Vagina (tissue), 2 donors: ENCODE measurements around the gene C16orf74. TPM values are rescaled to one million over a fixed set of nuclear protein-coding genes. Genes with fewer than 3 reads are reported as not detected.

ENCODE experiments used
- DNase-seq, 2 donors: peaks; one replicate each; pipeline ENCODE4 v3.0.0-alpha.2; 2017; ENCODE audit errors: extremely low spot score in 2 of 2
- H3K27ac ChIP-seq: fragments of 200-600 bp; sonication (generic); one replicate; pipeline ENCODE4 v1.5.1; 2019
- H3K27me3 ChIP-seq: fragments of 200-600 bp; sonication (generic); one replicate; pipeline ENCODE4 v1.5.1; 2019
- H3K36me3 ChIP-seq, 2 donors: fragments of 200-600 bp; sonication (generic); one replicate each; pipeline ENCODE4 v1.5.1; 2017 to 2019
- H3K4me1 ChIP-seq: fragments of 200-600 bp; sonication (generic); one replicate; pipeline ENCODE4 v1.5.1; 2019
- H3K4me3 ChIP-seq, 2 donors: fragments of 200-600 bp; sonication (generic); 1 replicate in 1 of 2; 2 replicates in 1 of 2; pipeline ENCODE4 v1.5.1; 2016 to 2019
- H3K9me3 ChIP-seq: fragments of 200-600 bp; sonication (generic); one replicate; pipeline ENCODE4 v1.5.1; 2019
- CTCF ChIP-seq, 3 experiments: fragments of 450-650 bp in 2 of 3; fragments of 200-600 bp in 1 of 3; sonication (generic) in 1 of 3; IDR thresholded peaks; one replicate each; pipeline ENCODE4 v1.5.1; 2017 to 2019; ENCODE audit warnings: antibody characterized with exemption in 3 of 3, mild to moderate bottlenecking in 2 of 3, moderate library complexity in 2 of 3
- POLR2A ChIP-seq, 2 donors: fragments of 450-650 bp; IDR thresholded peaks; one replicate each; pipeline ENCODE4 v1.6.1; 2017; ENCODE audit warnings: antibody characterized with exemption in 2 of 2, mild to moderate bottlenecking in 2 of 2, moderate library complexity in 2 of 2
- POLR2AphosphoS5 ChIP-seq, 2 donors: sonication (generic); formaldehyde crosslinking; IDR thresholded peaks; one replicate each; pipeline ENCODE4 v1.9.0; 2017; ENCODE audit warnings: antibody characterized with exemption in 2 of 2, mild to moderate bottlenecking in 2 of 2, low read depth in 1 of 2; ENCODE audit not compliant: insufficient read depth in 1 of 2
- intact Hi-C: fragments of 100-400 bp; cut with DNase I; formaldehyde crosslinking; loops from one replicate; pipeline ENCODE4 v1.15.1; 2023
- total RNA-seq: library from RNA; depleted of rRNA; stranded (reverse); fragments of >200 nt; gene quantifications from one replicate; pipeline ENCODE4 v1.2.3, GENCODE V29; 2016

Gene C16orf74
- total RNA-seq, 1 donor from 2014 or later, result 18.2 TPM

DNA sequence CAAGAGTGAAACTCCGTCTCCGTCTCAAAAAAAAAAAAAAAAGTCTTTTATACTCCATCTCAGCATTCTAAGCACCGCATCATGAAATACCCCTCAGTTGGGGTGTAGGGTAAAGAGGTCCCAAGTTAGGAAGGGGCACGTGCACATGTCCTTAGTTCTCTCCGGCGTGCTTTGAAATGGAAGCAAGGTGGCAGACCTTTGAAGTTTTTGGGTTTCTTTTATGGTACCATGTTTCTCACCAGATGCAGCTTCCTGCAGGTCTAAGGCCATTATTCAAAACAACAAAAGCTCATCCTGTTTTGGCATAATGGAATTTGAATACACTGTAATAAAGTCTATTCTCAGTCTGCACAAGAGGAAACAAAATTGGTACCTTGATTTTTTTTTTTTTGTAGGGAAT is 38.9 kb upstream of the C16orf74 start:
- intact Hi-C loops, result no loop called here
- Histone ChIP-seq H3K36me3 (peaks cover 0 to 27% of the 10 kb centered on the region in 2 donors), H3K27me3 (no peaks in the 10 kb centered on the region), H3K4me1 (no peaks in the 10 kb centered on the region), H3K4me3 (no peak overlapping the region), H3K9me3 (no peaks in the 10 kb centered on the region), H3K27ac (no peak overlapping the region)
- TF ChIP-seq CTCF (IDR thresholded peaks at IDR 0.05) (no peak), POLR2A (IDR thresholded peaks at IDR 0.05) (no peak), POLR2AphosphoS5 (IDR thresholded peaks at IDR 0.05; ENCODE audit: insufficient read depth in 1 of 2, low read depth in 1 of 2) (no peak)
- no peak for DNase-seq

DNA sequence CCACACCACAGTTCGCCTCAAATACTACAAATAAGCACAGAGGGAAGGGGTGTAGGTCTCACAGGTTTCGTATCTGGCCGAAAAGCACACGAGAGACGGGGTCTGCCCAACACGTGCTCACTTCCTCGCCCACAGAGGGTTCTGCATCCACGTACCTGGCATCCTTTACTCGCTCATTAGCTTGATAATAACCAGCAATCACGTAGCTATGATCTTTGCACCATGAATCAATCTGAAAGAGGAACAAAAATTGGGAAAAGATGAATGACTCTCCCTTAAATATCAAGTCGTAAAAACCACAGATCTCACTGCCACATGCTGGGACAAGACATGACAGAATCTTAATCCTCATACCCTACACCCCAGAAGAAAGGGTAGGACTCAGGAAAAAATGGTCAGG is 37.9 kb upstream of the C16orf74 start:
- Histone ChIP-seq H3K4me3 (no peak overlapping the region), H3K9me3 (no peaks in the 10 kb centered on the region), H3K27me3 (no peaks in the 10 kb centered on the region), H3K27ac (no peak overlapping the region), H3K36me3 (peaks cover 0 to 31% of the 10 kb centered on the region in 2 donors), H3K4me1 (no peaks in the 10 kb centered on the region)
- intact Hi-C loops, result no loop called here
- no peak for DNase-seq
- TF ChIP-seq CTCF (IDR thresholded peaks at IDR 0.05) (no peak), POLR2AphosphoS5 (IDR thresholded peaks at IDR 0.05; ENCODE audit: insufficient read depth in 1 of 2, low read depth in 1 of 2) (no peak), POLR2A (IDR thresholded peaks at IDR 0.05) (no peak)

- no peak overlapping the region for H3K27ac ChIP-seq
- H3K9me3 ChIP-seq, result no peaks in the 10 kb centered on the region
- no peak for TF ChIP-seq POLR2A (IDR thresholded peaks at IDR 0.05)
- TF ChIP-seq CTCF (IDR thresholded peaks at IDR 0.05), result no peak
- no peak for TF ChIP-seq POLR2AphosphoS5 (IDR thresholded peaks at IDR 0.05; ENCODE audit: insufficient read depth in 1 of 2, low read depth in 1 of 2)
- no peaks in the 10 kb centered on the region for H3K4me1 ChIP-seq
- no peak overlapping the region for H3K4me3 ChIP-seq
- no peaks in the 10 kb centered on the region for H3K27me3 ChIP-seq
- intact Hi-C loops, result no loop called here
- peaks cover 0 to 31% of the 10 kb centered on the region in 2 donors for H3K36me3 ChIP-seq
- no peak for DNase-seq
These were observed 35.0 kb upstream of the C16orf74 start for GRCh38 chr16:85785927-85786326.

GRCh38 chr16:85784813-85785212 is 33.9 kb upstream of the C16orf74 start:
- DNase-seq, result no peak
- Histone ChIP-seq H3K36me3 (peaks cover 0 to 37% of the 10 kb centered on the region in 2 donors), H3K27ac (no peak overlapping the region), H3K4me3 (no peak overlapping the region), H3K27me3 (no peaks in the 10 kb centered on the region), H3K4me1 (no peaks in the 10 kb centered on the region), H3K9me3 (no peaks in the 10 kb centered on the region)
- intact Hi-C loops, result no loop called here
- TF ChIP-seq POLR2AphosphoS5 (IDR thresholded peaks at IDR 0.05; ENCODE audit: insufficient read depth in 1 of 2, low read depth in 1 of 2) (no peak), CTCF (IDR thresholded peaks at IDR 0.05) (no peak), POLR2A (IDR thresholded peaks at IDR 0.05) (no peak)

DNA sequence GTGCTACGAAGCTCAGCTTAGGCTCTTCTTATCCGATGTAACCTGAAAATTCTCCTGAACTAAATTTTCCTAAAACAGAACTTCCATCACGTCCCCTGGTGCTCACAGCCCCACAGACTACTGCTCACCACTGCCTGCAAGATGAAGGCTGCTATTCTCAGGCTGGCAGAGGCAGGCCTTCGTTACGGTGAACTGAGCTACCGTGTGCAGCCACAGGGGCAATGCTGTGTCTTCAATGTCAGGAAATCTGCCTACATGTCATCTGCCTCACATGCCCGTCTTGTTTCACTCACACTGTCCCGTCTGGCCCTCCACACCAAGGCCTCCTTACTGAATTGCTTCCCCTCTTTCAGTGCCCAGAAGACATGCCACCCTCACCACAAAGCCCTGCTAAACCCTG is 32.5 kb upstream of the C16orf74 start:
- no peak overlapping the region for H3K4me3 ChIP-seq
- no peak for DNase-seq
- H3K4me1 ChIP-seq, result peaks cover 2% of the 10 kb centered on the region
- H3K36me3 ChIP-seq, result peaks cover 0 to 50% of the 10 kb centered on the region in 2 donors
- H3K27me3 ChIP-seq, result no peaks in the 10 kb centered on the region
- TF ChIP-seq POLR2AphosphoS5 (IDR thresholded peaks at IDR 0.05; ENCODE audit: insufficient read depth in 1 of 2, low read depth in 1 of 2) (no peak), CTCF (IDR thresholded peaks at IDR 0.05) (no peak), POLR2A (IDR thresholded peaks at IDR 0.05) (no peak)
- intact Hi-C loops, result no loop called here
- no peak overlapping the region for H3K27ac ChIP-seq
- no peaks in the 10 kb centered on the region for H3K9me3 ChIP-seq
